GM21528 (cell line): ENCODE results near the gene FOLR1.
"Not testable (repeated sequence)": the region's sequence is repeated elsewhere in the genome, so short reads cannot be mapped to it uniquely, and the experiment has no call there.

Experiments
- ATAC-seq: cut with Tn5 transposase; IDR thresholded peaks from one replicate; pipeline ENCODE4 v1.9.1; 2021; ENCODE audit warnings: mild to moderate bottlenecking, moderate library complexity; ENCODE audit not compliant: unreplicated experiment, low FRiP score

The FOLR1 gene

DNA sequence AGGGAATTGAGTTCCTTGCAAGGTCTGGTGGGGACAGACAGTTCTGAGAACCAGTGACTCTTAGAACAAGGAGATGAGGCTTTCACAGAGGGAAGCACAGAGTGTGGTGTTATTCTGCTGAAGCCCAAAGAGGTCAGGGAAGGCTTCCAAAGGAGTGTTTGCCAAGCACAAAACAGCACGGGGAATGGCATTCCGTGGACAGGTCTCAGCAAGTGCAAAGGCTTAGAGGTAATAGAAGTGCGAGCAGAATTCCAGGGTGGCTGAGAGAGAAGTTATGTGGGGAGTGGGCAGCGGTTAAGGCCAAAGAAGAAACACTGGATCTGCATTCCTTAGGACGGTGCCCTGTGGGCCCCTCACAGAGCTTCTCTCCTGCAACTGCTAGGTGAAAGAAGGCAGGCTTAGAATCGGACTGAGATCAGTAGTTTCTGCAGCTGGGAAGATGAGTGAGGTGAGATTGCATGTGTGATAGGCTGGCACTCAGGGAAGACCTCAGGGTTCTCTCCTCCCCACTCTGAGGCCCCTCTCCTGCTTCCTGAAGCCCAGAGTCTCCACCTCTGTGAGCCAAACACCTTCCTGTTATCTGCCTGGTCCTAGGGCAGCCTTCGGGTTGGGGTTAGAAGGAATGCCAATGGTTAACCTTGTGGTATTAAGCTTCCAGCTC, 10.9 kb upstream of the FOLR1 start:
- not testable (repeated sequence) for ATAC-seq

GRCh38 chr11:72181553-72181958, 10.4 kb upstream of the FOLR1 start:
- ATAC-seq = not testable (repeated sequence)

- no peak for ATAC-seq
These were observed 3.7 kb upstream of the FOLR1 start for GRCh38 chr11:72188267-72188666.

DNA sequence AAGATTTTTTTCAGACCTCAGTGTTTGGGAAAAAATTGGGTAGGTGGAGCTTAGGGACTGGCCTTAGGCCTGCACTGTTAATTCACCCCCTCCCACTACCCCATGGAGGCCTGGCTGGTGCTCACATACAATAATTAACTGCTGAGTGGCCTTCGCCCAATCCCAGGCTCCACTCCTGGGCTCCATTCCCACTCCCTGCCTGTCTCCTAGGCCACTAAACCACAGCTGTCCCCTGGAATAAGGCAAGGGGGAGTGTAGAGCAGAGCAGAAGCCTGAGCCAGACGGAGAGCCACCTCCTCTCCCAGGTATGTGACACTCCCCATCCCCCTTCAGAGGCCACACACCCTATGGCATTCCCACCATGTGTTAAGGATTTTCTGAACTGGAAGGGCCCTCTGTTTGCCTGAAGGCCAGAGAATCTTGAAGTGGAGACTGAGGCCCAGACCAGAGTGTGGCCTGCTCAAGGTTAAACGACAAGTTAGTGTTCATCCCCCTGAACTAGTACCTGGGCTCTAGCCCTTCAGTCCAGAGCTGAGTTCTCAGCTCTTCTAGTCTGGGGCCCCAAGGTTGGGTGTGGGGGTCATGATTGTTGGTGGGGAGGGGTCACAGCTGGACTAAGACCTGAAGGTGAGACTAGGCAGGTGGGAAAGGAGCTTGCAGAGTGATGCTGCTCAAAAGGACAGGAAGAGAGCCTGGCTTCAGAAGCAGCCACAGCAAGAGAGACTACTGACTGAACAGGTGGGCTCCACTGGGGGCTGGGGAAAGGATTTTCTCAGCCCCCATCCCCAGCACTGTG, 2.3 kb upstream of the FOLR1 start:
- ATAC-seq = no peak

GRCh38 chr11:72190631-72191071, 1.3 kb upstream of the FOLR1 start:
- no peak for ATAC-seq

- ATAC-seq = no peak
These were observed 3.8 kb downstream of the FOLR1 start for GRCh38 chr11:72195518-72196270.

DNA sequence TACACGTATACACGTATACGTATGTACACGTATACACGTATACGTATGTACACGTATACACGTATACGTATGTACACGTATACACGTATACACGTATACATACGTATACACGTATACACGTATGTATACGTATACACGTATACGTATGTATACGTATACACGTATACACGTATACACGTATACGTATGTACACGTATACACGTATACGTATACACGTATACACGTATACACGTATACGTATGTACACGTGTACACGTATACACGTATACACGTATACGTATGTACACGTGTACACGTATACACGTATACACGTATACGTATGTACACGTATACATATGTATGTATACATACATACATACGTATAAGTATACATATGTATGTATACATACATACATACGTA, 9.5 kb downstream of the FOLR1 start:
- not testable (repeated sequence) for ATAC-seq

GRCh38 chr11:72202571-72202970, 10.6 kb downstream of the FOLR1 start:
- ATAC-seq = no peak

GRCh38 chr11:72203163-72203562, 11.2 kb downstream of the FOLR1 start:
- no peak for ATAC-seq

- no peak for ATAC-seq
These were observed 12.9 kb downstream of the FOLR1 start for GRCh38 chr11:72204886-72205285.

DNA sequence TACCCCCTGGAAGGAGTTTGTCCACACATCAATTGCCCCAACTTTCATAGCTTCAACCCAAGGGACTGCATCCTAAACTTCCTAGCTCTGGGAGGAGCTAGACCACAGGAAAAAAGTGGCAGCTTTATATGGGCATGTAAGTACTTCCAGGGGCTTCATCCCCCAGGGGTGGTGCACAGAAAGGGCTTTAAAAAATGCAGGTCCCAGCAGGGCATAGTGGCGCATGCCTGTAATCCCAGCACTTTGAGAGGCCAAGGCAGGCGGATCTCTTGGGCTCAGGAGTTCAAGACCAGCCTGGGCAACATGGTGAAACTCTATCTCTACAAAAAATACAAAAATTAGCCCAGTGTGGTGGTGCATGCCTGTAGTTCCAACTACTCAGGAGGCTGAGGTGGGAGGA, 14.9 kb downstream of the FOLR1 start:
- ATAC-seq = not testable (repeated sequence)

DNA sequence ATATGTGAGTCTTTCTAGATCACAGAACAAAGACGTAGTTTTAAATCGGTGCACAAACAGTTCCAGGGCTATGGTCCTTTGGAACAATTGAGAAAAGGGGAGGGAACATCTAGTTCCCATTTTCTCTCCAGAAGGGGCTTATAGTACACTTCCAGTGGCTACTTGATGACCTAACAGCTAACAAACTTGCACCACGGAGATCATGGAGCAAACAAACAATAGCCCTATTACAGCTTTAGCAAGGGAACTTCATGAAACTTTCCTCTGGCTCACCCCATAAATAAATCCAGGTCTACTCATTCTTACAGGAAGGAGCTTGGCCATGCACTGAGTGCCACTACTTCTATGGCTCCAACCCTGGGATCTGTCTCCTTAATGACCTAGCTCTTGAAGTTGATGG, 16.3 kb downstream of the FOLR1 start:
- ATAC-seq = no peak

- ATAC-seq = no peak
These were observed 17.2 kb downstream of the FOLR1 start for GRCh38 chr11:72209101-72209500.

DNA sequence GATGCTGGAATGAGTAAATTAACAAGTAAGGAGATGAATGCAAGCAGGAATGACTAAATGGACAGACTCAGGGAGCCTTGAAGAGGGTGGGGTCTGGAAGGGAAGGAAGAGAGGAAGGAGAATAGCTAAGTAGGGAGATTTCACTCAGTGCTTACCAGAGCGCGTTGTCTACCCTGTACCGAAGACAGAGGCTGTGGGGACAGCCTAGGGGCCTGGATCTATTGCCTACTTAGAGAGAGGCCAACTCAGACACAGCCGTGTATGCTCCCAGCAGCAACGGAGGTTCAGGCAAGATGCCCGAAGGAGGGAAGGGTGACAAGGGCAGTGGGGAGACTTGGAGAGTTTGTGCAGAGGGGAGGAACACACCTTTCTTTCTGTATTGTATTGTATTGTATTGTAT, 24.7 kb downstream of the FOLR1 start, which contains the start of gene FOLR2:
Gene FOLR2 (plus strand): TSS at position 157 of the 400 bp plus-strand sequence. CDS start 1,791 bp downstream, outside the sequence.
- ATAC-seq = no peak

DNA sequence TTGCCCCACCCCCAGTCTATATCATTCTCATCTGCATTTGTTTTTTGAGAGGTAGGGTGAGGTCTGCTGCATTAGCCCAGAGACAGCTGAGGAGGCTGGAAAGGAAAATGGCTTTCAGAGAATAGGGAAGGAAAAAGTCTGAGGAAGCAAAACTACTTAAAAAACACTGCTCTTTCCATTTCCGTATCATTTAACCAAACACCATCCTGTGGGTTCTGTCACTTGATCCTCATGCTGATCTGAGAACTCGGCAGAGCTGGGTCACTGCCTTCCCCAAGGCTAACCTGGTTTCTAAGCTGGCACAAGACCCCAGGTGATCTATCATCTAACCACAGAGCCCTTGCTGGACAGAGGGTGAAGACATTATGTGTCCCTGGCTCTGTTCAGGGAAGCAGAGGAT, 25.9 kb downstream of the FOLR1 start:
- ATAC-seq = no peak

GRCh38 chr11:72218251-72218745, 26.4 kb downstream of the FOLR1 start:
- ATAC-seq = no peak

DNA sequence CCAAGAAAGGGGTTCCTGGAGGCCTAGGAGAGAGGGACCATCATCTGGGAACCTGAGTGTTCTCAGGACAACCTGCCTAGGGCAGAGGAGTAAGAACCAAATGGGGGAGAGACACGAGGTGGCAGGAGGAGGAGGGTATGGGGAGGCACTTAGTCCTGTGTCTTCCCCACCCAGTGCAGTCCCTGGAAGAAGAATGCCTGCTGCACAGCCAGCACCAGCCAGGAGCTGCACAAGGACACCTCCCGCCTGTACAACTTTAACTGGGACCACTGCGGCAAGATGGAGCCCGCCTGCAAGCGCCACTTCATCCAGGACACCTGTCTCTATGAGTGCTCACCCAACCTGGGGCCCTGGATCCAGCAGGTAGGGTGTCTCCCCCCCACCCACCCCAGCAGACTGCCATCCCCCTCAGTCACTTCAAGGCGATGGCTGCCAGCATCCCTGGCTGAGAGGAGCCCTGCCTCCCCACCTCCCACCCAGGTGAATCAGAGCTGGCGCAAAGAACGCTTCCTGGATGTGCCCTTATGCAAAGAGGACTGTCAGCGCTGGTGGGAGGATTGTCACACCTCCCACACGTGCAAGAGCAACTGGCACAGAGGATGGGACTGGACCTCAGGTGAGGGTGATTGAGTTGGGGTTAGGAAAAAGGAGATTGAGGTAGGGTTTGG, 28.9 kb downstream of the FOLR1 start:
- no peak for ATAC-seq

DNA sequence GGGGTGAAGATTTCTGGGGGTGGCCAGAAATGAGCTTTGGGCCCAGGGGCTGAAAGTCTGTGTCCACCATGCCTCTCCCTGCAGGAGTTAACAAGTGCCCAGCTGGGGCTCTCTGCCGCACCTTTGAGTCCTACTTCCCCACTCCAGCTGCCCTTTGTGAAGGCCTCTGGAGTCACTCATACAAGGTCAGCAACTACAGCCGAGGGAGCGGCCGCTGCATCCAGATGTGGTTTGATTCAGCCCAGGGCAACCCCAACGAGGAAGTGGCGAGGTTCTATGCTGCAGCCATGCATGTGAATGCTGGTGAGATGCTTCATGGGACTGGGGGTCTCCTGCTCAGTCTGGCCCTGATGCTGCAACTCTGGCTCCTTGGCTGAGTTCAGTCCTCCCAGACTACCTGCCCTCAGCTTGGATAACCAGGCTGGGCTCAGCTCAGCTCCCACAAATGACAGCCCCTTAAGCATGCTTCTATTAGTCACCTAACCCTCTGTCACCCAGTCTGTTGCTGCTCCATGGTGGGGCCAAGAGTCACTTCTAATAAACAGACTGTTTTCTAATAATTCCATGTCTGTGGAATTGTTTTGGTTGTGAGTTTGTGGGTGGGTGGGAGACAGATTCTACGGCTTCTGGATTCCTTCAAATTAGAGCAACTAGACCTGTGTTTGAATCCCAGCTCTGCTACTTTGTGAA, 29.6 kb downstream of the FOLR1 start:
- ATAC-seq = no peak

- no peak for ATAC-seq
These were observed 30.4 kb downstream of the FOLR1 start for GRCh38 chr11:72222106-72222891.
